DMS 273 (cell line): ENCODE data around the gene TREM2.
"Not testable (repeated sequence)": the region's sequence is repeated elsewhere in the genome, so short reads cannot be mapped to it uniquely, and the experiment has no call there.

Experiments used
- DNase-seq: peaks from one replicate; lab custom pipeline; 2025; ENCODE audit not compliant: unreplicated experiment; lab: John Stamatoyannopoulos, UW

The TREM2 gene

GRCh38 chr6:41162687-41163418 lies at the start of gene TREM2:
Gene TREM2 (minus strand): TSS chr6:41163116. CDS start chr6:41163082, 34 bp downstream.
- no peak for DNase-seq

DNA sequence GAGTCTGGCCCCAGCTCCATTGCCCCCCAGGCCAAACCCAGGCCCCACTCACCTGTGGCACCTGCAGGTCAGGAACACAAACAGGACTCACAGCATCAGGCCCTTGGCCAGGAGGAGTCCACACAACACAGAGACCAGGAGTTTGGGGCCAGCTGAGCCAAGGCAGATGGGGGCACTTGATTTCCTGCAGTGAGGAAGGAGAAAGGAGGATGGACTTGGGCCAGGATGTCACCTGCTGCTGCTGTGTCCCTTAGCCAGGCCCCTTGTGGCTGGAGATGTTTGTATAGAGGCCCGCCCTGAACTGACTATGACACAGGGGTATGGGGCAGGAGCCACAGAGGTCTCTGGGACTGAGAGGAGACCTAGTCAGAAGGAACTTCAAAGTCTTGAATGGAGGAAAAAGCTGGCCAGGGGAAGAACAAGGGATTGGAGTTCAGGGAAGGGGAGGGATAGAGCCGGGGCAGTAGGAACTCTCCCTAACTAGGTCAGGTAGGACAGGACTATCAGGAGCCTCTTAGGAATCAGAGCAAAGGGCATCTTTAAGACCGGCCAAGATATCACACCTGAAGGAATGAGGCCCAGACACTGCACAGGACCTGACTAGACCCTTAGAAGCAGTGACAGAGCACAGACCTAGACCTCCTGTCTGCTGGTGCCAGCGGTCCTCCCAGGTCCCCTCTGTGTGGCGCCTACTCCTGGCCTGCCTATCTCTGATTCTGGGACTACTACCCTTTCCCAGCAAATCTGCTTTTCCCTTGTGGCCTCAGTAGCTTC lies 46.8 kb upstream of the TREM2 start:
- DNase-seq, result no peak

DNA sequence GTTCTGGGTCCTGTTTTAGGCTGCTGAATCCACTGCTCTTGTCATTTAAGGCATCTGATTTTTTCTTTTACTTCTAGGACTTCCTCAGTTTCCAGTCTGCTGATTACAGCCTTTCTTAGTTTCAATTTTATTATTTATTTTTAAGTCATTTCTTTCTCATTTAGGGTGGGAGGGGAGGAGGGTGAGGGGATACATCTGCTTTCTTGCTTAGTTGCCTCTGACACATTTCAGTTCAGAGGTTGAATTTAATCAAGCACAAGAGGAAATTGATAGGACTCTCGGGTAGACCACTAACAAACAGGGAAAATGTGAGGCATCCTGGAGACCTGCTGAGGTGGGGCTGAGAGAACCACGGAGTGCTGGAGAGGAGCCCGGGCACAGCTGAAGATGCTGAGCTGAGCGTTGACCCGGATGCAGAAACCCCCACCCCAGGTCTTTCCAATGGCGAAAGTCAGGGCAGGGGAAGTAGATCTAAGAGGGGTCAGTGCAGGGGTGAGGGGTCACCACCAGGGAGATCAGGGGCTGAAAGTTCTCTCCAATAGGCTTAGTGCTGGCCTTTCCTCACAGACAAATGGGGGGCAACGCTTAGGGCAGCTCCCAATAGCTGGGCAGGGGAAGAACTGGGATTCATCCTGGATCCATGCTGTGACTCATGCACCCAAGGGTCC lies 45.7 kb upstream of the TREM2 start:
- DNase-seq, result no peak

DNA sequence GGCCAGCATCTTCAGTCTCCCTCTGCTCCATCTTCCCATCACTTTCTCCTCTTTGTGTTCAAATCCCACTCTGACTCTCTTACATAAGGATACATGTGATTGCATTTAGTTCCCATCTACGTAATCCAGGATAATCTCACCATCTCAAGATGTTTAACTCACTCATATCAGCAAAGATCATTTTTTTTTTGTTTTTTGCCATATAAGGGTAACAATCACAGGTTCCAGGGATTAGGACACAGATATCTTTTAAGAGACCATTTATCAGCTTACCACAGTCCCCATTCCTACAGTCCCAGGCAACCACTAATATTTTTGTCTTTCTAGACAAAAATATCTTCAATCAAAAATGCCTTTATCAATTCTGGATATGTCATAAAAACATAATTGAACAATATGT lies 41.2 kb upstream of the TREM2 start:
- DNase-seq, result no peak

DNA sequence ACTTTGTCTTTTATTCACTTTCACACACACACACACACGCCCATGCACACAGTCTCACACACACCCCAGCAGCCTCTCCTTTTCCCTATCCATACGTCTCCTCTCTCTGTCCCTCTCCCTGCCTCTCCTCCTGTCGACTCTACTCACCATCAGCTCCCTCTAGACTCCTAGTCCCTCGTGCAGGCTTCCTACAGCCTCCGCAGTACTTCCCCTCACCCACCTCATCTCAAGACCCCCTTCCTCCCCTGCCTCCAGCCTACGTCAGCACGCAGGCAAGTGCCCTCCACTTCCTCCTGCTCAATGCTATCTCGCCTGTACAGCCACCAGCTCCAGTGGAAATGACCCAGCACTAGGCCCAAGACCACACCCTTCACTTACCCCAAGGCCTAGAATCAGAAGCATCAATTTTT lies 38.9 kb upstream of the TREM2 start:
- no peak for DNase-seq

GRCh38 chr6:41200901-41201763 lies 38.2 kb upstream of the TREM2 start, which contains the start of gene TREML2:
Gene TREML2 (minus strand): TSS chr6:41201149. CDS start chr6:41201008, 141 bp downstream.
- DNase-seq, result no peak

DNA sequence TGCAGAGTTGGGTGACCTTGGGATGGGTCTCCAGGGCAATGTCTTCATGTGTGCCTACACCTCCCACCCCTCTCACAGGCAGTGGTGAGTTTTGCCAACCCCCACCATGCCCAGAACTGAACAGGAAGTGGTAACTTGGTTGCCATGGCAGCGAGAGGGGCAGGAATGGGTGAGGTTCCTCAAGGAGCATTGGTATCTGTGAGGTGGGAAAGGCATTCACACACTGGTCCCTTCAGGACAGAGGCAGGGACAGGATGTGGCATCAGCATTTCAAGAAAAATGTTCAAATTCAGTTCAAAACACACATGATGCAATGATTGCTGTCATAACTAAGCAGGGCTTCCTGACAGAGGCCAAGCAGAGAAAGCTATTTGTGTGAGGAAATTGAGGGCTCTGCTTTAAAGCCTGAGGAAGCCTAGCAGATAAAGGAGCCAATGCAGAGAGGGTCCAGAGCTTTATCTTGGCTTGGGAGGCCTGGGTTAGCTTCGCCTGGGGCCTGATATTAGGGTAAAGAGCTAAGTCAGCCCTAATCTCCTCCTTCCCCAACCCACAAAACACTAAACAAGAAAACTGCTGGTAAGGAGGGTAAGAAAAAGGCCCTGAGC lies 37.5 kb upstream of the TREM2 start:
- peak; percentile 9 for DNase-seq

DNA sequence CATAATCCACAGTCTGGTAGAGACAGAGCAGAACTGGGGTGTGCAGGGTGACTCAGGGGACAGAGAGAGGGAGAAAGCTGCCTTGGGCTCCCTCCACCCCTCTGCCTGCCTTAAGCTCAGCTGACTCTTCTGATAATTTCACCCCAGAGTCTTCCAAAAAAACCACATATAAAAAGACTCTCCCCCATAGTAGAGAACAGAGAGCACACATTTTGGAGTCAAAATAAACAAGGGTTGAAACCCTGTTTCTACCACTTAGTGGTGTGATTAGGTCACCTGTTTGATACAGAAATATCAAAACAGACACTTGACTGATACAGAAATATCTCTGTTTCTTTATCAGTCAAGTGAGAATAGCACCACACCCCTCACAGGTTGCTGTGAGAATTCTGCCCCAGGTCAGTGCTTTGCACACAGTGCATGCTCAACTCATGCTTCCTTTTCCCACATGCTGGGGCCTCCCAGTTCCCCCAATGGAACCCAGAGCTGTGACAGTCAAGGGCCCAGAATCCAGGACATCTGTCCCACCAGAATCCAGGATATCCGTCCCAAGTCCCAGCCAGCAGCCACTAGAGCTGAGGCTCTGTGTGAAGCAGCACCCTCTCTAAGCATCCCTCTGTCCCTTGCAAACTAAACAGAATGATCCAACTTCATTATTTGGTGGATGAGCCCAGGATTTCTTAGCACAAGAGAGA lies 36.8 kb upstream of the TREM2 start:
- no peak for DNase-seq

DNA sequence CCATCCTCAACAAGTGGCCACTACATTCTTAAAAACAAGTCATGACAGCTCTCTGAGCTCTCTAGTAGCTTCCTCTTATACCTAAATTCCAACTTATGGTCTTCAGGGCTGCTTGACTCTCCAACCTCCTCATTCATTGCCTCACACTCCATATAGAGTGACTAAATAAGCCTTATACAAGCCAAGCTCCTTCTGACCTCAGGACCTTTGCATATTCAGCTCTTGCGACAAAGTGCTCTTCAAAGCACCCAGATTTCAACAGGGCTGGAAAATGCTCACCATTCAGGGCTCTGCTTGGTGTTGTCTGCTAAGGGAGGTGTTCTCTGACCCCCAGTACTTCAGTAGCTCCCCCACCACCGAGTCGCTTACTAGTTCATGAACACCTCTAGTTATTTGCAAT lies 34.3 kb upstream of the TREM2 start:
- no peak for DNase-seq

DNA sequence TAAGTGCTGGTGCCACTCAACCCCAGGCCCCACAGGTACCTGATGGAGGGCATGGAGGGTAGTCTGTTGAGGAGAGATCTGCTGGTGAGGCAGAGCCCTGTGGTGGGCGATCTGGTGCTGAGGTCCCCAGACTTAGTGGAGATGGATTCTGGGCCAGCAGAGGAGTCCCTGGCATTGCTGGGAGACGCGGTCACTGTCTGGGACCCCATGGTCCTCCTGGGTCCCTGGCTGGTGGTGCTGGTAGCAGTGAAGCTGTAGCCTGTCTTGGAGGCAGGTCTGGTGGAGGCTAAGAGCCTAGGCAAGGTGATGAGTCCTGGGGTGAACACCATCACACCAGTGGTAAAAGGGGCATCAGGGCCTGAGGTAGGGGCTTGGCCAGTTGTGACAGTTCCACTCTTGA lies 31.5 kb upstream of the TREM2 start:
- no peak for DNase-seq

DNA sequence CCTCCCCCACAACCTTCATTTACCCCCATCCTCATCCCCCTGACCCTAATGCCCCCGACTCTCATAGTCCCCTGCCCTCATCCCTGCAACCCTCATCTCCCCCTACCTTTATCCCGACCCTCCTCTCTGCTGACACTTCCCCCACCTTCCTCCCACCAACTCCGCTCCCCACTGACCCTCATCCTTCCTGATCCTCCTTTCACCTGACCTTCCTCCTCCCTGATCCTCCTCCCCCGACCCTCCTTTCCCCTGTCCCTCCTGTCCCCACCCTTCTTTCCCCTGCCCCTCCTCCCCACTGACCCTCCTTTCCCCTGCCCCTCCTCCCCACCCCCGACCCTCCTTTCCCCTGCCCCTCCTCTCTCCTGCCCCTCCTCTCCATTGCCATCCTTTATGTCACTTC lies 31.0 kb upstream of the TREM2 start:
- no peak for DNase-seq

DNA sequence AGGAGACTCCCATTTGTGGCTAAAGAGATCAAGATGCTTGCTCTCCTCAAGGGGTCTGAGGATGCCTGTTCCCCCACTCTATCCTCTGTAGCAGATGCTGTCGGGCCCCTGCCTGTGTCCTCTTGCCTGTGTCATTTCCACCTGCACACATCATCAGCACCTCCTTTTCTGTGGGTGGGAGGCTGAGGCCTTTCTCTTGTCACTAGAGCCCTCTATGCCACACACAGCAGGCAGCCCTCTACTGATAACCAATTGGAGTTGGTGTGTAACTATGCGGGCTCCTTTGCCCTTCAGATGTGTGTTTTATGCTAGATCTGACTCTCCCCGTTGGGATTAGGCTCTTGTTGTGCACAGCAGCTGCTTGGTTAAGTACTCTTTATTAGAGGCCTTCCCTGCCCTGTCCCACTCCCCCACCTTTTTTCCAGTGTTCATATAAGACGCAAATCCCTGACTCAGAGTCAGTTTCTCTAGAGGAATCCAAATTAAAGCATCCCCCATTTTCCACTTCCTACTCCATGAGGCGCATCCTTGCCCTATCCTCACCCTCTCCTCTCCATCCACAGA lies 30.3 kb upstream of the TREM2 start:
- DNase-seq, result no peak

GRCh38 chr6:41191569-41191968 lies 28.7 kb upstream of the TREM2 start:
- DNase-seq, result peak; percentile 61

- DNase-seq, result no peak
Observed at GRCh38 chr6:41190791-41191190, 27.9 kb upstream of the TREM2 start.

DNA sequence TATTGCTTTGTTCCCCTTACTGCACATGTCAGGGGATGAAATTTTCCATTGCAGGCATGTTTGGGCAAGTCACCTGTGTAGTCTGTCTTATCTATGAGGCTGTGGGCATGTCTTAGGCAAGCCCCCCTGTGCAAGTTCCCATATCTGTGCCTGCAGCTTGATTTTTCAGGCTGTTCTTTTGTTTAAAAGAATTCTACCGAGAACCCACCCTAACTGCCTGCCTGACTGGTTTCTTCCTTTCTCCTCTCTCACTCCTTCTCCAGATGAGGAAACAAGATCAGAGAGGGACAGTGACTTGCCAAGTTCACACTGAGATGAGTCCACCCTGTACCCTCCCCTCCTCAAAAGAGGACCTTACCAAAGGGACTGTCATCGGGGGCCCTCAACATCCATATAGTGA lies 27.1 kb upstream of the TREM2 start:
- DNase-seq, result no peak

DNA sequence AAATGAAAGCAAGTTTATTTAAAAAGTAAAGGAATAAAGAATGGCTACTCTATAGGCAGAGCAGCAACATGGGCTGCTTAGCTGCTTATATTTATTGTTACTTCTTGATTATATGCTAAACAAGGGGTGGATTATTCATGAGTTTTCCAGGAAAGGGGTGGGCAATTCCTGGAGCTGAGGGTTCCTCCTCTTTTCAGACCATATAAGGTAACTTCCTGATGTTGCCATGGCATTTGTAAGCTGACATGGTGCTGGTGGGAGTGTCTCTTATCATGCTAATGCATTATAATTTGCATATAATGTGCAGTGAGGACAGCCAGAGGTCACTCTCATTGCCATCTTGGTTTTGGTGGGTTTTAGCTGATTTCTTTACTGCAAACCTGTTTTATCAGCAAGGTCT lies 26.1 kb upstream of the TREM2 start:
- not testable (repeated sequence) for DNase-seq

DNA sequence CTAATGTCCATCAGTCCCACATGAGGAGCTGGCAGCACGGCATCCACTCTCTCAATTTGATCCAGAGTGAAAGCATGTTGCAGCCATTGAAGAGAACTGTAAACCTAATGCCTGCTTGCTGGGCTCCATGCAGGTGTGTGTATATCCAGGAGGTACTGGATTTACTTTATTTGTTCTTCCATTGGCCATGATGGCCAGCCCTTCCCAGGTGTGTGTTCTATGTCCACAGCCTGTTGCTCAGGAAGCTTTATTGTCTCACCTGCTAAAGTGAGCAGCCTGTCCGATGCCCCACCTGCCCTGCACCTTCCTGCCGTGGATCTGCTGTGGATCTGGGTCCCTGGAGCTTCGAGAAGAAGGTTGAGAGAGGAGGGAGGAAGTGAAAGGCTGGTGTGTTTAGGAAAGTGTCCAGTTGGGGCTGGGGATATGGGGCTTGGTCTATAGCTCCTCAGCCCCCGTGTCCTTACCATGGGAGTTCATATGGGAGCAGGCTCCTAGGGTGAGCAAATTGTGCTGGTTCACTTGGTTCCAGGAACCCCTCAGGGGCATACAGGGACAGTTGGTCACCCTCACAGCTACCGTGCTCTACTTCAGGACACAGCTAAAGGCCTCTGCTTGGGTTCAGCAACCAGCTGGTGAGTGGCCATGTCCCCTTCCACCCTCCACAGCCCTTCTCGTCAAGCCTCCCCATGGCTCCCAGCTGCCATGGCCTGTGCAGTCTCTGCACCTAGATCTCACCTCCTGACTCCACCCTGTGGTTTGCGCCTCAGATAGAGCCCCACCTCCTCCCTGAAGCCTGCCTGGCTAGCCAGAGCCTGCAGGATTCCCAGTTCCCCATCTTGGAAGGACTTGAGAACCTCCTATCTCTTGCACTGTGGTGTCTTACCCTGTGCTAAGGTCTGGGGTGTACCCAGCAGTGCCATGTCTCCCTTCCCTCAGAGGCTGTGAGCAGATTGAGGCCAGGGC lies 25.3 kb upstream of the TREM2 start:
- DNase-seq, result no peak

DNA sequence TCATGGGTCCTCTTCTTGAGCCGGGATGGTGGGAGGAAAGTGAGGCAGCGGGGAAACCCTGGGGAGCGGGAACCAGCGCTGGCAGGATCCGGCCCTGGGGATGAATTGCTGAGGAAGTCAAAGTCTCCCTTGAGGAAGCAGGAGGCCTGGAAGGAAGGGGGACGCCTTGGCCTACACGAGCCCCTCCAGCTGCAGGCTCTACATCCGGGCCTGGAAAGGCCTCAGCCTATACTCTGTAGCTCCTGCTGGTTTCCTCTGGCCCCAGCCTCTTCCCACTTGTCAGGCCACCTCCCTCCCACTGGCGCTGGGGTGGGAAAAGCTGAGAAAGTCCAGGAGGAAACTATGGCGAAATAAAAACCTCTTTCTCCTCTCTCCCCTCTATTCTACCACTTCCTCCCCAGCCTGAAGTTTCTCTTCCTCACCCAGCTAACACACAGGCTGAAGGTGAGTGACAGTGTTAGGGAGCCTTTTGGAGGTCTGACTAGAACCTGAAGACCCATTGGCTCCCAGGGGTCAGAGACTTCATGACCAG lies 23.2 kb upstream of the TREM2 start:
- no peak for DNase-seq
